Effector memory CD8-positive, alpha-beta T cell (primary cell): ENCODE results near the gene CLC.

Experiments
- ATAC-seq: fragments of 150-1000 bp; cut with Tn5 transposase; replicated peaks from 2 replicates; pipeline ENCODE4 v1.10.0; 2021; ENCODE audit warnings: mild to moderate bottlenecking, moderate library complexity
- DNase-seq, 3 experiments: peaks; one replicate each; pipeline ENCODE4 v3.0.0; 2021
- H3K27ac Mint-ChIP-seq, 2 donors: one replicate each; pipeline ENCODE4 v1.8.0; 2022; ENCODE audit warnings: mild to moderate bottlenecking in 2 of 2, mixed read lengths in 2 of 2, moderate library complexity in 2 of 2
- H3K27me3 Mint-ChIP-seq, 2 donors: one replicate each; pipeline ENCODE4 v1.8.0; 2022; ENCODE audit warnings: mixed read lengths in 2 of 2
- H3K36me3 Mint-ChIP-seq: one replicate; pipeline ENCODE4 v1.8.0; 2022; ENCODE audit warnings: mild to moderate bottlenecking, moderate library complexity, mixed read lengths; ENCODE audit not compliant: insufficient read depth
- H3K4me1 Mint-ChIP-seq, 2 donors: one replicate each; pipeline ENCODE4 v1.8.0; 2022; ENCODE audit warnings: low read depth in 2 of 2, mixed read lengths in 2 of 2
- H3K4me3 Mint-ChIP-seq, 2 donors: one replicate each; pipeline ENCODE4 v1.8.0; 2022; ENCODE audit warnings: mild to moderate bottlenecking in 2 of 2, mixed read lengths in 2 of 2, moderate library complexity in 2 of 2
- H3K9me3 Mint-ChIP-seq, 2 donors: one replicate each; pipeline ENCODE4 v1.8.0; 2022; ENCODE audit warnings: mixed read lengths in 2 of 2

Gene CLC

GRCh38 chr19:39684267-39684666 lies 53.6 kb downstream of the CLC start:
- H3K4me1 Mint-ChIP-seq: peaks cover 6 to 7% of the 10 kb centered on the region in 2 donors
- H3K9me3 Mint-ChIP-seq: no peaks in the 10 kb centered on the region
- peaks cover 6 to 32% of the 10 kb centered on the region in 2 donors for H3K27me3 Mint-ChIP-seq
- H3K27ac Mint-ChIP-seq: no peak overlapping the region
- DNase-seq: no peak
- ATAC-seq: no peak
- H3K4me3 Mint-ChIP-seq: no peak overlapping the region
- no peaks in the 10 kb centered on the region for H3K36me3 Mint-ChIP-seq

GRCh38 chr19:39681416-39681815 lies 56.4 kb downstream of the CLC start:
- H3K4me1 Mint-ChIP-seq: peaks cover 15 to 19% of the 10 kb centered on the region in 2 donors
- H3K27me3 Mint-ChIP-seq: peaks cover 2 to 28% of the 10 kb centered on the region in 2 donors
- no peaks in the 10 kb centered on the region for H3K36me3 Mint-ChIP-seq
- no peak overlapping the region for H3K27ac Mint-ChIP-seq
- H3K4me3 Mint-ChIP-seq: no peak overlapping the region
- no peaks in the 10 kb centered on the region for H3K9me3 Mint-ChIP-seq
- ATAC-seq (no peak), DNase-seq (no peak)
